GM10266 (cell line): ENCODE measurements around the gene ETF1.

Source experiments
- DNase-seq: peaks from one replicate; pipeline ENCODE4 v3.0.0; 2012; ENCODE audit errors: extremely low spot score
- TF ChIP-seq, protein P1 (sequence below): IDR thresholded peaks from 2 replicates; pipeline ENCODE4 v1.5.1; 2012; ENCODE audit warnings: mild to moderate bottlenecking, low read depth; ENCODE audit not compliant: control insufficient read depth, insufficient read depth; ENCODE audit errors: missing control alignments

The ETF1 gene

DNA sequence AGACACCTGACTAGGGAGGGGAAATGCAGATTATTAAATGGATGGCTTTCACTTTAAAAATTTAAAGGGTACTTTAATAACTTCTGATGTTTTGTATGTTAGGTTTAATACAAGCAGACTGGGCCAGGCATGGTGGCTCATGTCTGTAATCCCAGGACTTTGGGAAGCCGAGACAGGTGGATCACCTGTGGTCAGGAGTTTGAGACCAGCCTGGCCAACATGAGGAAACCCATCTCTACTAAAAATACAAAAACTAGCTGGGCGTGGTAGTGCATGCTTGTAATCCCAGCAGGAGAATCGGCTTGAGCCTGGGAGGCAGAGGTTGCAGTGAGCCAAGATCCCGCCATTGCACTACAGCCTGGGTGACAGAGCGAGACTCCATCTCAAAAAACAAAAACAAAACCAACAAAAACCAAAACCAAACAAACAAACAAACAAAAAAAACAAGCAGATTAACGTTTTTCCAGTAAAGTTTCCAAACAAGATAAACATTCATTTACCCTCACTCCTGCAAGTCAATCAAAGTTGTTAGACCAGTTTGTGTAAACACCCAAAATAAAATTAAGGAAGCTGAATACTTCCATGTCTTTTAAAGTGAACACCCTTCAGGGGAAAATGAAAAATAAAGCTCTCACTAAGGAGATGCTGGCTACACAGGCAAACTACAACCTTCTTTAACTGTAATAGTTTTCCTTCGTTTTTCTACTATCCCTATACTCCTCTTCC is 14.1 kb downstream of the ETF1 start:
- TF ChIP-seq, protein P1, sequence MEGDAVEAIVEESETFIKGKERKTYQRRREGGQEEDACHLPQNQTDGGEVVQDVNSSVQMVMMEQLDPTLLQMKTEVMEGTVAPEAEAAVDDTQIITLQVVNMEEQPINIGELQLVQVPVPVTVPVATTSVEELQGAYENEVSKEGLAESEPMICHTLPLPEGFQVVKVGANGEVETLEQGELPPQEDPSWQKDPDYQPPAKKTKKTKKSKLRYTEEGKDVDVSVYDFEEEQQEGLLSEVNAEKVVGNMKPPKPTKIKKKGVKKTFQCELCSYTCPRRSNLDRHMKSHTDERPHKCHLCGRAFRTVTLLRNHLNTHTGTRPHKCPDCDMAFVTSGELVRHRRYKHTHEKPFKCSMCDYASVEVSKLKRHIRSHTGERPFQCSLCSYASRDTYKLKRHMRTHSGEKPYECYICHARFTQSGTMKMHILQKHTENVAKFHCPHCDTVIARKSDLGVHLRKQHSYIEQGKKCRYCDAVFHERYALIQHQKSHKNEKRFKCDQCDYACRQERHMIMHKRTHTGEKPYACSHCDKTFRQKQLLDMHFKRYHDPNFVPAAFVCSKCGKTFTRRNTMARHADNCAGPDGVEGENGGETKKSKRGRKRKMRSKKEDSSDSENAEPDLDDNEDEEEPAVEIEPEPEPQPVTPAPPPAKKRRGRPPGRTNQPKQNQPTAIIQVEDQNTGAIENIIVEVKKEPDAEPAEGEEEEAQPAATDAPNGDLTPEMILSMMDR, result no peak
- DNase-seq, result no peak

DNA sequence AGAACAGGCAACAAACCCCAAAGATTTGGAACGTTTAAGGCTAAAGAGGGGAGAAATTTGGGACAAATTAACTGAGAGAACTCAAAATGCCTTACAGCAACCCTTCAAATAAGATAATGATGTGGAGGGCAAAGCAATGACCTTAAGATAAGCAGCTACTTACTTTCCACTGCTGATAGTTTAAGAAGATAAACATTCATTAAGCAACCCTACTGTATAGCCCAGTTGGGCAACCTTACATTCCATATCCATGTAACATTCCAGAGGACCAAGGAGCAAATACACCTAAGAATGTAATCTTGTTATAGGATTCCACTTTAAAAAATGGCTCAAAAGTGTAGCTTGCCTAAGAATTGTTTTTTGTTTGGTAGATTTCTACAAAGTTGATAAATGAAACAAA is 14.8 kb downstream of the ETF1 start:
- TF ChIP-seq, protein P1, result no peak
- DNase-seq, result no peak

DNA sequence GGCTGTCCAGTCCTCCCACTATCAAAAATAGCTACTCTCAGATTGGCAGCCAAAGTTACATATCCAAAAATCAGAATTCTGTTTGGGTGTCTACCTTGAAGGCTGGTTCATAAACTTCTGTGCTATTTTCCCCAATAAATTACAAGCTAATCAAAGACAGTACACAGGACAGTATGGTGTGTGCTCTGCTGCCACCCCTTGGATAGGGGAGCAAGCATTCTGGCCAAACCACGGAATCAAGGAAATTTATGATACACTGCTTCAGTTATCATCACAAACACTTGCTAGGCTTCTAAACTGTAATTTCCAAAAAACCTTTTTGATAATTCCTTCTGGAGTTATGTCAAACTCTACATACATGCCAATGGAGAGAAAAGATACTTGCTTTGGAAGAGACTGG is 15.9 kb downstream of the ETF1 start:
- TF ChIP-seq, protein P1, result no peak
- no peak for DNase-seq

DNA sequence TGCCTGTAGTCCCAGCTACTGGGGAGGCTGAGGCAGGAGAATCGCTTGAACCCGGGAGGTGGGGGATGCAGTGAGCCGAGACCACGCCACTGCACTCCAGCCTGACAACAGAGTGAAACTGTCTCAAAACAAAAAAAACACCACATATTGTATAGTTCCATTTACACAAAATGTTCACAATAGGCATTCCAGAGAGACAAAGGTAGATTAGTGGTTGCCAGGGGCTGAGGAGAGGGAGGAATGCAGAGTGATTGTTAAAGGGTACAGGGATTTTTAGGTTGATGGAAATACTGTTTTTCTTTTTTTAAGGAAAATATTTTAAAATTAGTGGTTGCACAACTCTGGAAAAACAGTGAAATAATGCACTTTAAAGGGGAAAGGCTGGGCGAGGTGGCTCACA is 19.6 kb downstream of the ETF1 start:
- TF ChIP-seq, protein P1, result no peak
- no peak for DNase-seq

DNA sequence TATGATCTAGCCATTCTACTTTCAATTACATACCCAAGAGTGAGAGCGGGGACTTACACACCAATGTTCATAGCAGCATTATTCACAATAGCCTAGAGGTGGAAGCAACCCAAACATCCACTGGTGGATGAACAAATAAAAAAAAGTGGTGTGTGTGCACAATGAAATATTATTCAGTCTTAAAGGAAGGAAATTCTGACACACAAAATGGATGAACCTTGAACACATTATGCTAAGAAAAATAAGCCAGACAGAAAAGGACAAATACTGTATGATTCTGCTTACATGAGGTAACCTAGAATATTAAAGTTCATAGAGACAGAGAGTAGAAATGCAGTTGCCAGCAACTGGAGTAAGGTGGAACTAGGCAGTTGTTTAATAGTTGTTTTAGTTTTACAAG is 22.1 kb downstream of the ETF1 start:
- no peak for DNase-seq
- TF ChIP-seq, protein P1, result no peak

DNA sequence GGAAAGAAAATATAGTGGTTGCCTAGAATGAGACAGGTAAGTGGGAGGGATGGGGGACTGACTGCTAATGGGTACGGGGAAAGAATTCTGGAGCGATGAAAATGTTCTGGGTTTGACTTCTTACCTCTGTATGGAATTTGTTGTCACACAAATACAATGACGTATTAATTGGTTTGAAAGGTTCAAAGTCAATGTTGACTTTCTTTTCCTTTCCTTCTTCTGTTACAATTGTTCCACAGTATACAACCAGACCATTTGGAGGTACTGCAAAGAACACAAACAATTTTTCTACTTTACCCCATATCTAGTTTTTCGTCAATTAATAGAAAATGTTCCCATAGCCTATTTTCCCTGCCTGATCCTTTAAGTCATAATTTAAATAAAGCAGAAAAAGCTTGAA is 25.6 kb downstream of the ETF1 start:
- TF ChIP-seq, protein P1, result no peak
- no peak for DNase-seq

DNA sequence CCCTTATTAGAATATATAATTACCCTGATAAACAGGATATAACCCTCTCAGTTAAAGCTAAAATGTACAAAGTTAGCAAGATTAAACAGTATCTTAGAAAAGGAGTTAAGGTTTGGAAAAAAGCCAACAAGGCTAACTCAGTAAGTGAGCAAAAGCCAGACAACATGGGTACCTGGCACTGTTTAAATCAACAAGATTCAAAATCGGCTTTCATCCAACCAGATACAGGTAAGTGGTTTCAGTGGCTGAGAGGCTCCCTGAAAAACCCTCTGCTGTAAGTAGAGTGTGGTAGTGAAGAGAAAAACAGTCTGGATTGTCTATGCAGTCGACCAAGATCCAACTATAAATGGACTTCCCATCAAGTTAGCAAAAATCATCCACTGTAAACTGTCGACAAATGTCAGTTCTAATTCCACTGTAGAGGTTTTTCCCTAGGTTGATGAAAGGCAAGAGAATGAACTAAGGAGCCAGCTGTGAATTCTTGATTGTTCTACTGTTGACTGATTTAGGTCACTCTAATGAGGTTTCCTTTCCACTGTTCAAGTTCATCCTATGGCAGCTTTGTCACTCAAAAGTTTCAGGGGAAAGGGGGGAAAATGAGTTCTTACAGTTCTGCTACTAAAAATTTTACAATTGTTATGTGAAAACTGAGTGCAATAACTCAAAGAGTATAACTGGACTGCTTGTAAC is 27.3 kb downstream of the ETF1 start:
- DNase-seq, result no peak

More for the DNA sequence above, 27.3 kb downstream of the ETF1 start:
- TF ChIP-seq, protein P1, result no peak
